ENCODE results near the gene ITGA3. TPM values are rescaled to one million over a fixed set of nuclear protein-coding genes. Genes with fewer than 3 reads are reported as not detected.

ITGA3 gene
- total RNA-seq, 1 experiment from 2014 or later: 195 TPM

- no peaks in the 10 kb centered on the region for H3K9me3 ChIP-seq (replicated peaks)
- H3K27me3 ChIP-seq (replicated peaks): no peaks in the 10 kb centered on the region
- H3K36me3 ChIP-seq: peaks cover 98% of the 10 kb centered on the region
- DNase-seq (ENCODE audit: low read depth in 1 of 2, low spot score in 2 of 2): no peak
- H3K4me1 ChIP-seq (replicated peaks): no peaks in the 10 kb centered on the region
- H3K27ac ChIP-seq: no peak overlapping the region
- no peak overlapping the region for H3K4me3 ChIP-seq
Measured at GRCh38 chr17:50076221-50076590, 20.3 kb downstream of the ITGA3 start.

GRCh38 chr17:50076591-50077235 lies 20.8 kb downstream of the ITGA3 start:
- Histone ChIP-seq H3K36me3 (peaks cover 98% of the 10 kb centered on the region), H3K4me1 (replicated peaks) (no peaks in the 10 kb centered on the region), H3K4me3 (no peak overlapping the region), H3K27me3 (replicated peaks) (no peaks in the 10 kb centered on the region), H3K9me3 (replicated peaks) (no peaks in the 10 kb centered on the region), H3K27ac (no peak overlapping the region)
- peak in 1 of 2 experiments; percentile 56 for DNase-seq (ENCODE audit: low read depth in 1 of 2, low spot score in 2 of 2)

GRCh38 chr17:50078430-50078829 lies 22.5 kb downstream of the ITGA3 start:
- H3K27ac ChIP-seq: no peak overlapping the region
- no peaks in the 10 kb centered on the region for H3K9me3 ChIP-seq (replicated peaks)
- H3K4me3 ChIP-seq: no peak overlapping the region
- no peaks in the 10 kb centered on the region for H3K27me3 ChIP-seq (replicated peaks)
- DNase-seq (ENCODE audit: low read depth in 1 of 2, low spot score in 2 of 2): no peak
- H3K4me1 ChIP-seq (replicated peaks): no peaks in the 10 kb centered on the region
- H3K36me3 ChIP-seq: peaks cover 100% of the 10 kb centered on the region

GRCh38 chr17:50079334-50080095 lies 23.6 kb downstream of the ITGA3 start:
- H3K4me1 ChIP-seq (replicated peaks): no peaks in the 10 kb centered on the region
- peaks cover 91% of the 10 kb centered on the region for H3K36me3 ChIP-seq
- no peaks in the 10 kb centered on the region for H3K9me3 ChIP-seq (replicated peaks)
- no peak overlapping the region for H3K27ac ChIP-seq
- H3K27me3 ChIP-seq (replicated peaks): no peaks in the 10 kb centered on the region
- no peak overlapping the region for H3K4me3 ChIP-seq
- DNase-seq (ENCODE audit: low read depth in 1 of 2, low spot score in 2 of 2): peak; percentile 53 to 81

- no peaks in the 10 kb centered on the region for H3K4me1 ChIP-seq (replicated peaks)
- no peaks in the 10 kb centered on the region for H3K9me3 ChIP-seq (replicated peaks)
- no peaks in the 10 kb centered on the region for H3K27me3 ChIP-seq (replicated peaks)
- H3K4me3 ChIP-seq: no peak overlapping the region
- peaks cover 90% of the 10 kb centered on the region for H3K36me3 ChIP-seq
- DNase-seq (ENCODE audit: low read depth in 1 of 2, low spot score in 2 of 2): no peak
- H3K27ac ChIP-seq: no peak overlapping the region
Measured at GRCh38 chr17:50080096-50080480, 24.2 kb downstream of the ITGA3 start.

- Histone ChIP-seq H3K36me3 (peaks cover 85% of the 10 kb centered on the region), H3K9me3 (replicated peaks) (no peaks in the 10 kb centered on the region), H3K27me3 (replicated peaks) (no peaks in the 10 kb centered on the region), H3K27ac (no peak overlapping the region), H3K4me1 (replicated peaks) (no peaks in the 10 kb centered on the region), H3K4me3 (no peak overlapping the region)
- no peak for DNase-seq (ENCODE audit: low read depth in 1 of 2, low spot score in 2 of 2)
Measured at GRCh38 chr17:50080827-50081226, 24.9 kb downstream of the ITGA3 start.

GRCh38 chr17:50081757-50082156 lies 25.8 kb downstream of the ITGA3 start:
- Histone ChIP-seq H3K4me1 (replicated peaks) (no peaks in the 10 kb centered on the region), H3K27me3 (replicated peaks) (no peaks in the 10 kb centered on the region), H3K4me3 (no peak overlapping the region), H3K9me3 (replicated peaks) (no peaks in the 10 kb centered on the region), H3K36me3 (peaks cover 76% of the 10 kb centered on the region), H3K27ac (no peak overlapping the region)
- DNase-seq (ENCODE audit: low read depth in 1 of 2, low spot score in 2 of 2): no peak

- Histone ChIP-seq H3K36me3 (peaks cover 63% of the 10 kb centered on the region), H3K9me3 (replicated peaks) (no peaks in the 10 kb centered on the region), H3K27ac (no peak overlapping the region), H3K4me3 (no peak overlapping the region), H3K4me1 (replicated peaks) (no peaks in the 10 kb centered on the region), H3K27me3 (replicated peaks) (no peaks in the 10 kb centered on the region)
- DNase-seq (ENCODE audit: low read depth in 1 of 2, low spot score in 2 of 2): peak; percentile 89 to 92
Measured at GRCh38 chr17:50087246-50087911, 31.5 kb downstream of the ITGA3 start.

- no peaks in the 10 kb centered on the region for H3K27me3 ChIP-seq (replicated peaks)
- H3K27ac ChIP-seq: no peak overlapping the region
- no peak overlapping the region for H3K4me3 ChIP-seq
- DNase-seq (ENCODE audit: low read depth in 1 of 2, low spot score in 2 of 2): no peak
- no peaks in the 10 kb centered on the region for H3K4me1 ChIP-seq (replicated peaks)
- no peaks in the 10 kb centered on the region for H3K9me3 ChIP-seq (replicated peaks)
- peaks cover 57% of the 10 kb centered on the region for H3K36me3 ChIP-seq
Measured at GRCh38 chr17:50087912-50088405, 32.0 kb downstream of the ITGA3 start.

- Histone ChIP-seq H3K9me3 (replicated peaks) (no peaks in the 10 kb centered on the region), H3K4me1 (replicated peaks) (no peaks in the 10 kb centered on the region), H3K27ac (no peak overlapping the region), H3K27me3 (replicated peaks) (no peaks in the 10 kb centered on the region), H3K4me3 (no peak overlapping the region), H3K36me3 (peaks cover 52% of the 10 kb centered on the region)
- no peak for DNase-seq (ENCODE audit: low read depth in 1 of 2, low spot score in 2 of 2)
Measured at GRCh38 chr17:50088952-50089825, 33.3 kb downstream of the ITGA3 start.

GRCh38 chr17:50090071-50090470 lies 34.2 kb downstream of the ITGA3 start:
- H3K9me3 ChIP-seq (replicated peaks): no peaks in the 10 kb centered on the region
- no peak for DNase-seq (ENCODE audit: low read depth in 1 of 2, low spot score in 2 of 2)
- H3K4me1 ChIP-seq (replicated peaks): peaks cover 7% of the 10 kb centered on the region
- no peak overlapping the region for H3K27ac ChIP-seq
- peaks cover 46% of the 10 kb centered on the region for H3K36me3 ChIP-seq
- H3K4me3 ChIP-seq: no peak overlapping the region
- H3K27me3 ChIP-seq (replicated peaks): no peaks in the 10 kb centered on the region

GRCh38 chr17:50090971-50091917 lies 35.3 kb downstream of the ITGA3 start:
- Histone ChIP-seq H3K27me3 (replicated peaks) (no peaks in the 10 kb centered on the region), H3K27ac (no peak overlapping the region), H3K9me3 (replicated peaks) (no peaks in the 10 kb centered on the region), H3K4me1 (replicated peaks) (peaks cover 14% of the 10 kb centered on the region), H3K4me3 (no peak overlapping the region), H3K36me3 (peaks cover 43% of the 10 kb centered on the region)
- DNase-seq (ENCODE audit: low read depth in 1 of 2, low spot score in 2 of 2): no peak
